Activated CD4-positive, alpha-beta T cell treated with anti-CD3 and anti-CD28 coated beads, Interleukin-2, Interleukin-6, amounts not matched to agents 100 ng/mL and 50 ng/mL, durations not matched to agents 16 hours and 8 hours (primary cell): Measurements from ENCODE around the gene CDY1B.
"Not testable (repeated sequence)": the region's sequence is repeated elsewhere in the genome, so short reads cannot be mapped to it uniquely, and the experiment has no call there.

Experiments used
- DNase-seq: peaks from one replicate; pipeline ENCODE4 v3.0.0-alpha.2; 2020

Gene CDY1B, protein sequence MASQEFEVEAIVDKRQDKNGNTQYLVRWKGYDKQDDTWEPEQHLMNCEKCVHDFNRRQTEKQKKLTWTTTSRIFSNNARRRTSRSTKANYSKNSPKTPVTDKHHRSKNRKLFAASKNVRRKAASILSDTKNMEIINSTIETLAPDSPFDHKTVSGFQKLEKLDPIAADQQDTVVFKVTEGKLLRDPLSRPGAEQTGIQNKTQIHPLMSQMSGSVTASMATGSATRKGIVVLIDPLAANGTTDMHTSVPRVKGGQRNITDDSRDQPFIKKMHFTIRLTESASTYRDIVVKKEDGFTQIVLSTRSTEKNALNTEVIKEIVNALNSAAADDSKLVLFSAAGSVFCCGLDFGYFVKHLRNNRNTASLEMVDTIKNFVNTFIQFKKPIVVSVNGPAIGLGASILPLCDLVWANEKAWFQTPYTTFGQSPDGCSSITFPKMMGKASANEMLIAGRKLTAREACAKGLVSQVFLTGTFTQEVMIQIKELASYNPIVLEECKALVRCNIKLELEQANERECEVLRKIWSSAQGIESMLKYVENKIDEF

DNA sequence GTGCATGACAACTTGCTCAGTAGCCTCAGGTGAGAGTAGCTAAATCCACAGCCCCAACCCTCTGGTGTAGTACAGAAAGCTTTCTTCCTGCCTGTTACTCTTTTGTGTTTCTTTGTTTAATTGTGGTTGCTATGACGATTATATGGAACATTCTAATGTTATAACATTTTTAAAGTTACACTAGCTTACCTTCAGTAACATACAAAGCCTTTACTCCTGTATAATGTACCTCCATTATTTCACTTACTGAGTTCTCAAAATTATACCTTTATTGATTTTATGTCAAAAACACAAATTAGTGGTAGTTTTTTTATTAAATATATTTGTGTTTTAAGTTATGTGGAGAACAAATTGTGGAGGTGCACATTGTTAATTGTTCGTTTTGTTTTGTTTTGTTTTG, at the start of gene CDY1B:
Gene CDY1B, minus strand, starts transcription at position 101 of the 400 bp plus-strand sequence. CDS start 331 bp downstream, outside the sequence.
- DNase-seq: not testable (repeated sequence)

DNA sequence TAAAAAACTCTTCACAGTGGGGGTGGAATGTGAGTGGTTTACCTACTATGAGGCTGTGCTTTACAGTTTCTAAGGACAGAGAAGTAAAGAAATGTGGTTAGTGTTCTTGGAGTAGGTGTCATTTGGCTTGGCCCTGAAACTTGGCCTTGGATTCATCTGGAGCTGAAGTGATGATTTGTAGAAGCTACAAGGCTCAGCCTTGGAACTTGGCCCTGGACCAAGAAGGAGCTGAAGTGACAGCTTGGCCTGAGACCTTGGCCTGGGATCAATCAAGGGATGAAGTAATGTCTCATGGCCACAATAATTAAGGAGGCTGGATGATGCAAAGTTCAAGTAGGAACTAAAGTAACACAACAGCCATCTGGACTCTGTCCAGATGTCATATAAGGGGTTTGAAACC, 1.7 kb upstream of the CDY1B start:
- not testable (repeated sequence) for DNase-seq

DNA sequence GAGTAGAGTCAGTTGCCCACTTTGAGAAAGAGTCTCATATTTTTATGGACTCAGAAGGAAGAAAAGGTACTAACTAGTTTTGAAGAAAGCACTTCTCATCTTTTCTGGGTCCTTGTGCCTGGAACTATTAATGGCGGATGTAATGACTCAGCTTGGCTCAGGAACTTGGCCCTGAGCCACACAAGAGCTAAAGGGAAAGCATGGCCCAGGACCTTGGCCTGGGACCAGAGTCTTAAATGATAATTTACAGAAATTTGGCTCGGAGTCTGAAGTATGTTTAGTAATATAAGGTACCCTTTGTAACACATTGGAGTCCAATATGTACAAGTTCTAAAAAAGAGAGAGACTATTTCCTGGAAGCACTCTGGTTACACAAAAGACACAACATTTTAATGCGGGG, 4.6 kb downstream of the CDY1B start:
- DNase-seq: not testable (repeated sequence)

DNA sequence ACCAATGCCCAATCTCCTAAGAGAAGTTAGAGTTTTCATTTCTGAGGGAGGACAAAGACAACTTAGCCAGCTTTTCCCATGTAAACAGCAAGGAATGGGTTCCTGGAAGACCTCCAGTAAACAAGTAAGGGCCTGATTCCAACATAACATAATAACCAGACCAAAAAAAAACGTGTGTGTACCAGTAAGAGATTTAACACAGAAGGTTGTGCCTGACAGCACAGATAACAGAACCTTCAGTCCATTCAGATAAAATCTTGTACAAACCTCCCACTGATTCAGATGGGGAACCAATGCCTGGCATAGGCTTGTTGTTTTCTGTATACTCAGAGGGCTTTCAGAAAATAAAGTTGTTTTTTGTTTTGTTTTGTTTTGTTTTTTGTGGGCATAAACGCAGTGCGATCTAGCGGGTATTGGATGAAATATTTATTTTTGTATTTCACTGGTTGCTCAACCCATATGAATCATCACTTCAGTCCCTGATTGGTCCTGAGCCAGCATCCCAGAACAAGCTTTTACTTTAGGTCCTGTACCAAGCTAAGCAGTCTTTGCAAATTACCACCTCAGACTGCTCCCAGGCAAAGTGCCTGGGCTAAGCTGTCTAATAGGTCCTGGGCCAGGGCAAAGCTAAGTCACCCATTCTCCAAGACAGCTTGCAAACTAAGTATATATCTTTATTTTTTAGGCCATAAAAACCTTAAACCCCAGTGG, 8.7 kb downstream of the CDY1B start:
- not testable (repeated sequence) for DNase-seq

DNA sequence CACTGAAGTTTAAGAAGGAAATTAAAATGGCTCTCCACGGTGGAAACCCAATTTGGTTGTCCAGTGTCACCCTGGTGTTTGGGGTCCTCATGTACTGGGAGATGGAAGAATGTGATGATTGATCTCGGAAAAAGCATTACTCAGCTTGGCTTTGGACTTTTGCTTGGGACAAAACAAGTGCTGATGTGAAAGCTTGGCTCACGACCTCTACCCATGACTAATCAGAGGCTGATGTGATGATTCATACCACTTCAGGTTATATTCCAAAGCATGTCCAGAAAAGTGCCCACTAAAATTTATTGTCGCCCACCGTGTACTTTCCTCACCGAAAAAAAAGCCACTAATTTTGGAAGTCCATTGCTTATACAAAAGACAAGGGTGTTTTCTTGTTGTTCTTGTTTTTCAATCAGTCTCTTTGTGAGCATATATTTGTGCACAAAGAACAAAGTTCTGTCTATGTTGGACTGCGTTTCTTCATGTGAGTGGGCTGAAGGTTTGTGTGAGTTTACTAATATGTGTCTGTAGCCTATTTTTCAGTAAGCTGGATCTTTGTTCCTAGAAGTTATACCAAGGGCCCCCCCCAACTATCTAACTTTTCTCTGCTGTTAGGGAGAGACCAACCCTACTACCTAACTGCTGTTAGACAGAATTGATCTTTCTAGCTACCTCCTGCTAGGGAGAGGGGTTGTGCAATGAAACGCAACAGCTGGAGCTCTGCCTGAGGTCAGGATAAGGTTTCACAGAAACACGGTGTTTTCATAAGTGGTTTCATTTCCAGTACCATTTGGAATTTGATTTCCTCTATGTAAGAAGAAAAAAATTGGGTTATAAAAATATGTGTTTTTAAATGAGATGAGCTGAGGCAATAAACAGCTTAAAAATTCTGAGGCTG, 21.4 kb downstream of the CDY1B start:
- not testable (repeated sequence) for DNase-seq
